ENCODE results near the gene PVALEF.

Gene PVALEF

GRCh38 chr17:81184555-81184954 is 19.2 kb downstream of the PVALEF start:
- no peak for DNase-seq

- DNase-seq, result no peak
Measured at GRCh38 chr17:81186203-81186602, 20.9 kb downstream of the PVALEF start.

GRCh38 chr17:81187120-81187519 is 21.8 kb downstream of the PVALEF start:
- DNase-seq, result no peak

- no peak for DNase-seq
Measured at GRCh38 chr17:81187586-81188490, 22.5 kb downstream of the PVALEF start.

GRCh38 chr17:81188491-81188840 is 23.2 kb downstream of the PVALEF start:
- no peak for DNase-seq

- DNase-seq, result no peak
Measured at GRCh38 chr17:81189016-81189415, 23.7 kb downstream of the PVALEF start.

- DNase-seq, result no peak
Measured at GRCh38 chr17:81189670-81190530, 24.6 kb downstream of the PVALEF start.

- no peak for DNase-seq
Measured at GRCh38 chr17:81190591-81190990, 25.3 kb downstream of the PVALEF start.

GRCh38 chr17:81191116-81191515 is 25.8 kb downstream of the PVALEF start:
- no peak for DNase-seq

- DNase-seq, result no peak
Measured at GRCh38 chr17:81191646-81192045, 26.3 kb downstream of the PVALEF start.

- no peak for DNase-seq
Measured at GRCh38 chr17:81192386-81193050, 27.2 kb downstream of the PVALEF start.

GRCh38 chr17:81193051-81193410 is 27.7 kb downstream of the PVALEF start:
- DNase-seq, result no peak

- DNase-seq, result no peak
Measured at GRCh38 chr17:81193470-81194224, 28.3 kb downstream of the PVALEF start.

- DNase-seq, result no peak
Measured at GRCh38 chr17:81194225-81194760, 29.0 kb downstream of the PVALEF start.

GRCh38 chr17:81194941-81195901 is 29.9 kb downstream of the PVALEF start:
- no peak for DNase-seq

GRCh38 chr17:81195941-81196495 is 30.7 kb downstream of the PVALEF start:
- no peak for DNase-seq

- no peak for DNase-seq
Measured at GRCh38 chr17:81196505-81197408, 31.4 kb downstream of the PVALEF start.

GRCh38 chr17:81197409-81197795 is 32.1 kb downstream of the PVALEF start:
- no peak for DNase-seq

- no peak for DNase-seq
Measured at GRCh38 chr17:81197831-81198490, 32.7 kb downstream of the PVALEF start.
